MM.1S (cell line): ENCODE data around the gene MRPS18B.

Experiments
- DNase-seq: peaks from one replicate; pipeline ENCODE4 v3.0.0-alpha.2; 2015
- H2AFZ ChIP-seq: fragments of 300-600 bp; sonication (generic); 2 replicates; pipeline ENCODE4 v1.6.0; 2016; ENCODE audit warnings: antibody characterized with exemption, low read length
- H3F3A ChIP-seq: fragments of 300-600 bp; sonication (generic); 2 replicates; pipeline ENCODE4 v1.6.1; 2016; ENCODE audit warnings: mild to moderate bottlenecking, antibody characterized with exemption, low read length, moderate library complexity, mixed read lengths; ENCODE audit not compliant: insufficient read depth
- H3K27ac ChIP-seq: fragments of 300-600 bp; sonication (generic); 2 replicates; pipeline ENCODE4 v1.5.1; 2016; ENCODE audit warnings: mild to moderate bottlenecking, low read length
- H3K27me3 ChIP-seq: fragments of 300-600 bp; sonication (generic); replicated peaks from 2 replicates; pipeline ENCODE4 v1.6.0; 2016; ENCODE audit warnings: low read length; ENCODE audit not compliant: insufficient read depth
- H3K36me3 ChIP-seq: fragments of 300-600 bp; sonication (generic); replicated peaks from 2 replicates; pipeline ENCODE4 v1.6.1; 2016; ENCODE audit warnings: mild to moderate bottlenecking, low read length, mixed read lengths; ENCODE audit not compliant: insufficient read depth
- H3K4me1 ChIP-seq: fragments of 300-600 bp; sonication (generic); 2 replicates; pipeline ENCODE4 v1.6.1; 2016; ENCODE audit warnings: low read length, mixed read lengths
- H3K4me2 ChIP-seq: fragments of 300-600 bp; sonication (generic); 2 replicates; pipeline ENCODE4 v1.6.0; 2016; ENCODE audit warnings: low read depth, low read length
- H3K4me3 ChIP-seq: fragments of 300-600 bp; sonication (generic); 2 replicates; pipeline ENCODE4 v1.5.1; 2016; ENCODE audit warnings: low read length, mixed read lengths
- H3K79me2 ChIP-seq: fragments of 300-600 bp; sonication (generic); 2 replicates; pipeline ENCODE4 v1.6.1; 2016; ENCODE audit warnings: mixed run types, low read length, mixed read lengths
- H3K9ac ChIP-seq: fragments of 300-600 bp; sonication (generic); 2 replicates; pipeline ENCODE4 v1.6.1; 2016; ENCODE audit warnings: low read length, mixed read lengths
- H3K9me2 ChIP-seq: fragments of 300-600 bp; sonication (generic); replicated peaks from 2 replicates; pipeline ENCODE4 v1.6.1; 2016; ENCODE audit warnings: mild to moderate bottlenecking, low read length, mixed read lengths; ENCODE audit not compliant: insufficient read depth
- H3K9me3 ChIP-seq: fragments of 300-600 bp; sonication (generic); replicated peaks from 2 replicates; pipeline ENCODE4 v1.6.1; 2016; ENCODE audit warnings: mild to moderate bottlenecking, low read length, mixed read lengths; ENCODE audit not compliant: insufficient read depth
- H4K20me1 ChIP-seq: fragments of 300-600 bp; sonication (generic); 2 replicates; pipeline ENCODE4 v1.6.1; 2016; ENCODE audit warnings: mild to moderate bottlenecking, low read length, moderate library complexity, mixed read lengths; ENCODE audit not compliant: insufficient read depth
- EZH2 ChIP-seq: fragments of 300-600 bp; sonication (generic); optimal IDR thresholded peaks from 2 replicates; pipeline ENCODE3; 2017; ENCODE audit warnings: low read depth, mild to moderate bottlenecking, antibody characterized with exemption, low read length, mixed read lengths
- EZH2phosphoT487 ChIP-seq: fragments of 300-600 bp; sonication (generic); IDR thresholded peaks from 2 replicates; pipeline ENCODE4 v1.6.1; 2018; ENCODE audit warnings: antibody characterized with exemption, low read length
- TF ChIP-seq, protein P1 (sequence below): fragments of 300-600 bp; sonication (generic); IDR thresholded peaks from 2 replicates; pipeline ENCODE4 v1.5.1; 2016; ENCODE audit warnings: antibody characterized with exemption, low read length, mixed read lengths

MRPS18B gene

DNA sequence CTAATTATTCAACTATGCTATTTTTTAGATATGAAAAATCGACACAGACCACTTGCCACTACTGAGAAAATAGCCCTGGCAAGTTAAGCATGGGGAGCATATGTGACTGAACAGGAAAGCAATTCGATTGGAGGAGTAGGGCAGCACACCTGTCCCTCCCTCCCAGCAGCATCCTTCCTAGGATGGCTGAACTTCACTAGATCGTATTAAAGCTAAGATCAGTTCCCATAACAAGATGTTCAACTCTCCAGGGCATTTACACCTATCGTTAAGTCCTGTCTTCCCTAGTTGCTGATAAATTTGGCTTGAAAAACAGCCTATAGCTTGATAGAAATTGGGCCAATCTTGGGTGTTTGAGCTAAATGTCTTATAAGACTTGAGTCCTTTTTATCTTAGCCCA lies 7.6 kb upstream of the MRPS18B start:
- H3K9me3 ChIP-seq: no peaks in the 10 kb centered on the region
- H3K4me1 ChIP-seq: peaks cover 8% of the 10 kb centered on the region; the same call in 1 of the 2 replicates
- H4K20me1 ChIP-seq: no peaks in the 10 kb centered on the region; the same call in 1 of the 2 replicates
- no peak overlapping the region for H3K27ac ChIP-seq
- no peak for DNase-seq
- H3F3A ChIP-seq: peaks cover 29% of the 10 kb centered on the region
- H3K9me2 ChIP-seq: no peaks in the 10 kb centered on the region
- no peak overlapping the region for H2AFZ ChIP-seq
- no peaks in the 10 kb centered on the region for H3K27me3 ChIP-seq
- H3K4me3 ChIP-seq: no peak overlapping the region
- H3K79me2 ChIP-seq: peaks cover 88% of the 10 kb centered on the region
- H3K4me2 ChIP-seq: no peak overlapping the region
- H3K9ac ChIP-seq: no peak overlapping the region
- H3K36me3 ChIP-seq: peaks cover 25% of the 10 kb centered on the region; the same call in 1 of the 2 replicates
- TF ChIP-seq EZH2phosphoT487: no peak
- TF ChIP-seq, protein P1, sequence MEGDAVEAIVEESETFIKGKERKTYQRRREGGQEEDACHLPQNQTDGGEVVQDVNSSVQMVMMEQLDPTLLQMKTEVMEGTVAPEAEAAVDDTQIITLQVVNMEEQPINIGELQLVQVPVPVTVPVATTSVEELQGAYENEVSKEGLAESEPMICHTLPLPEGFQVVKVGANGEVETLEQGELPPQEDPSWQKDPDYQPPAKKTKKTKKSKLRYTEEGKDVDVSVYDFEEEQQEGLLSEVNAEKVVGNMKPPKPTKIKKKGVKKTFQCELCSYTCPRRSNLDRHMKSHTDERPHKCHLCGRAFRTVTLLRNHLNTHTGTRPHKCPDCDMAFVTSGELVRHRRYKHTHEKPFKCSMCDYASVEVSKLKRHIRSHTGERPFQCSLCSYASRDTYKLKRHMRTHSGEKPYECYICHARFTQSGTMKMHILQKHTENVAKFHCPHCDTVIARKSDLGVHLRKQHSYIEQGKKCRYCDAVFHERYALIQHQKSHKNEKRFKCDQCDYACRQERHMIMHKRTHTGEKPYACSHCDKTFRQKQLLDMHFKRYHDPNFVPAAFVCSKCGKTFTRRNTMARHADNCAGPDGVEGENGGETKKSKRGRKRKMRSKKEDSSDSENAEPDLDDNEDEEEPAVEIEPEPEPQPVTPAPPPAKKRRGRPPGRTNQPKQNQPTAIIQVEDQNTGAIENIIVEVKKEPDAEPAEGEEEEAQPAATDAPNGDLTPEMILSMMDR: no peak
- TF ChIP-seq EZH2: no peak

- Histone ChIP-seq H3K9me3 (no peaks in the 10 kb centered on the region), H3K4me1 (peaks cover 8% of the 10 kb centered on the region; the same call in 1 of the 2 replicates), H3K27me3 (no peaks in the 10 kb centered on the region), H3F3A (peaks cover 35% of the 10 kb centered on the region), H3K4me3 (no peak overlapping the region), H3K9ac (no peak overlapping the region), H3K9me2 (no peaks in the 10 kb centered on the region), H3K36me3 (peaks cover 18% of the 10 kb centered on the region; the same call in 1 of the 2 replicates), H3K4me2 (no peak overlapping the region), H2AFZ (no peak overlapping the region), H3K27ac (no peak overlapping the region), H3K79me2 (peaks cover 88% of the 10 kb centered on the region), H4K20me1 (no peaks in the 10 kb centered on the region; the same call in 1 of the 2 replicates)
- no peak for TF ChIP-seq EZH2
- DNase-seq: no peak
These were observed 6.3 kb upstream of the MRPS18B start for GRCh38 chr6:30611150-30611855.

DNA sequence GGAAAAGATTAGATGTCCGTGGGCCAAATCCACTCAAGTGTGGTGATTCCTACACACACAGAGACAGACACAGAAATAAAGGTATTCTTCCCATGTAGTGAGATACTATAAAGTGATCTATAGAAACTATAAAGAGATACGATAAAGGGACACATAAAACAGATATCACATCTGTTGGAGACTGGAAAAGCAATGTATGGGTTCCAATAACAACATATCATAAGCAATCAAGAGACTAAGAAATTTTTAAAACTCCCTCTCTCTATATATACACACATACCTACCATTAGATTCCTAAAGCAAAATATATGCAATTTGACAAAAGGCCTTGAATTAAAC lies 5.8 kb upstream of the MRPS18B start:
- Histone ChIP-seq H3F3A (peaks cover 36% of the 10 kb centered on the region), H3K4me1 (peaks cover 8% of the 10 kb centered on the region; the same call in 1 of the 2 replicates)

More for the DNA sequence above, 5.8 kb upstream of the MRPS18B start:
- TF ChIP-seq EZH2phosphoT487 (no peak), EZH2 (no peak)
- TF ChIP-seq, protein P1: no peak
- H3K27ac ChIP-seq: no peak overlapping the region
- H3K9ac ChIP-seq: no peak overlapping the region
- H3K4me2 ChIP-seq: no peak overlapping the region
- no peaks in the 10 kb centered on the region for H3K9me3 ChIP-seq
- no peak overlapping the region for H3K4me3 ChIP-seq
- DNase-seq: no peak
- no peak overlapping the region for H2AFZ ChIP-seq
- no peaks in the 10 kb centered on the region; the same call in 1 of the 2 replicates for H4K20me1 ChIP-seq
- no peaks in the 10 kb centered on the region for H3K9me2 ChIP-seq
- no peaks in the 10 kb centered on the region for H3K27me3 ChIP-seq
- peaks cover 20% of the 10 kb centered on the region; the same call in 1 of the 2 replicates for H3K36me3 ChIP-seq
- peaks cover 88% of the 10 kb centered on the region for H3K79me2 ChIP-seq
